K562 (cell line): Measurements from ENCODE around the gene PGAM2. TPM values are rescaled to one million over a fixed set of nuclear protein-coding genes. Genes with fewer than 3 reads are reported as not detected.

ENCODE experiments used
- C11orf30 ChIP-seq: fragments of 450-650 bp; IDR thresholded peaks from 2 replicates; pipeline ENCODE4 v1.6.1; 2016; ENCODE audit warnings: low read depth, mild to moderate bottlenecking
- CHD1 ChIP-seq: fragments of 200-600 bp; sonication (generic); IDR thresholded peaks from one replicate; pipeline ENCODE4 v1.6.1; 2012; ENCODE audit warnings: mild to moderate bottlenecking, moderate library complexity, low read length, inconsistent platforms
- COPS2 ChIP-seq: fragments of 450-650 bp; conservative IDR thresholded peaks from 2 replicates; pipeline ENCODE4 v1.6.1; 2016; ENCODE audit warnings: mild to moderate bottlenecking, moderate library complexity
- CTBP1 ChIP-seq: fragments of 450-650 bp; IDR thresholded peaks from 2 replicates; pipeline ENCODE4 v1.6.1; 2016; ENCODE audit warnings: borderline replicate concordance
- EGR1 ChIP-seq: fragments of 450-650 bp; conservative IDR thresholded peaks from 2 replicates; pipeline ENCODE4 v1.6.1; 2017; ENCODE audit warnings: mild to moderate bottlenecking
- GATAD2A ChIP-seq: fragments of 450-650 bp; IDR thresholded peaks from 2 replicates; pipeline ENCODE4 v1.6.1; 2017
- GATAD2B ChIP-seq: fragments of 450-650 bp; IDR thresholded peaks from 2 replicates; pipeline ENCODE4 v1.6.1; 2017; ENCODE audit warnings: mild to moderate bottlenecking, borderline replicate concordance
- HOXB6 ChIP-seq: fragments of 250-450 bp; sonication (Bioruptor Pico); IDR thresholded peaks from 2 replicates; pipeline ENCODE4 v1.5.1; 2022; ENCODE audit warnings: mild to moderate bottlenecking, borderline replicate concordance
- LCOR ChIP-seq: sonication (generic); formaldehyde crosslinking; IDR thresholded peaks from 2 replicates; pipeline ENCODE4 v1.8.0; 2022; ENCODE audit warnings: mild to moderate bottlenecking, missing genetic modification reagents
- MAZ ChIP-seq, 2 experiments: fragments of 450-650 bp in 1 of 2; sonication (generic) in 1 of 2; formaldehyde crosslinking; IDR thresholded peaks in 1 of 2; conservative IDR thresholded peaks in 1 of 2; 2 replicates each; pipeline versions ENCODE4 v1.4.0 to v1.5.0; 2020; ENCODE audit warnings: mild to moderate bottlenecking in 1 of 2, missing genetic modification reagents in 1 of 2
- MIER1 ChIP-seq: fragments of 450-650 bp; IDR thresholded peaks from 2 replicates; pipeline ENCODE4 v1.6.1; 2016; ENCODE audit warnings: antibody characterized with exemption, mild to moderate bottlenecking, low read depth
- POLR2H ChIP-seq: IDR thresholded peaks from 2 replicates; pipeline ENCODE4 v1.6.1; 2016; ENCODE audit warnings: missing genetic modification characterization, low read depth, mild to moderate bottlenecking, control low read depth, missing compliant biosample characterization, moderate library complexity
- RBFOX2 ChIP-seq: fragments of 200-400 bp; formaldehyde crosslinking; IDR thresholded peaks from 2 replicates; pipeline ENCODE4 v1.6.1; 2017; ENCODE audit warnings: low read depth, mild to moderate bottlenecking, low read length, moderate library complexity
- RBM14 ChIP-seq: fragments of 200-400 bp; formaldehyde crosslinking; IDR thresholded peaks from 2 replicates; pipeline ENCODE4 v1.6.1; 2018; ENCODE audit warnings: low read depth, mild to moderate bottlenecking, low read length, moderate library complexity, borderline replicate concordance; ENCODE audit not compliant: insufficient read depth
- SIX5 ChIP-seq, 2 experiments: IDR thresholded peaks; 2 replicates each; pipeline ENCODE4 v1.6.1; 2011; ENCODE audit warnings: low read length in 2 of 2, borderline replicate concordance in 1 of 2, low read depth in 1 of 2, mild to moderate bottlenecking in 1 of 2, moderate library complexity in 1 of 2; ENCODE audit not compliant: insufficient read depth in 1 of 2
- SMARCE1 ChIP-seq: fragments of 450-650 bp; IDR thresholded peaks from 2 replicates; pipeline ENCODE4 v1.7.1; 2016; ENCODE audit warnings: mild to moderate bottlenecking
- SUPT5H ChIP-seq: fragments of 450-650 bp; IDR thresholded peaks from 2 replicates; pipeline ENCODE4 v1.6.1; 2016
- ZNF695 ChIP-seq: fragments of 450-650 bp; formaldehyde crosslinking; IDR thresholded peaks from 2 replicates; pipeline ENCODE4 v1.4.0; 2020; ENCODE audit warnings: mild to moderate bottlenecking, moderate library complexity
- ZNF699 ChIP-seq: fragments of 250-450 bp; sonication (Bioruptor Pico); IDR thresholded peaks from 2 replicates; pipeline ENCODE4 v1.8.0; 2021; ENCODE audit warnings: mild to moderate bottlenecking, moderate library complexity; ENCODE audit not compliant: insufficient replicate concordance
- polyA plus RNA-seq, 8 experiments: library from polyadenylated mRNA; depleted of rRNA in 4 of 8; stranded (reverse) in 5 of 8; unstranded in 3 of 8; fragments of >200 nt; fragmentation: Nextera tagmentation in 2 of 8; fragmentation: Illumina TruSeq in 1 of 8; extraction: Ambion mirVana in 2 of 8; extraction: Trizol in 1 of 8; gene quantifications; 2 replicates each; pipeline versions ENCODE4 v1.2.1 to v1.2.3, GENCODE V29; 2011 to 2014; ENCODE audit warnings: inconsistent platforms in 1 of 8, missing spikeins in 1 of 8
- total RNA-seq, 7 experiments: library from RNA; depleted of rRNA in 6 of 7; stranded (reverse); fragments of >200 nt in 6 of 7; fragmentation: Illumina TruSeq in 2 of 7; extraction: Trizol in 2 of 7; gene quantifications; 2 replicates each; pipeline versions ENCODE4 v1.2.1 to v1.2.3, GENCODE V29; 2011 to 2021; ENCODE audit warnings: low replicate concordance in 1 of 7
- TF ChIP-seq, protein P1 (sequence below): sonication (generic); formaldehyde crosslinking; IDR thresholded peaks from 2 replicates; pipeline ENCODE4 v1.8.0; 2022; ENCODE audit warnings: missing genetic modification reagents, mild to moderate bottlenecking, moderate library complexity, borderline replicate concordance
- TF ChIP-seq, protein P2 (sequence below), 2 experiments: fragments of 450-650 bp; conservative IDR thresholded peaks; 2 replicates each; pipeline ENCODE4 v1.6.1; 2017; ENCODE audit warnings: mild to moderate bottlenecking in 2 of 2, moderate library complexity in 2 of 2
- TF ChIP-seq, protein P3 (sequence below): fragments of 200-800 bp; sonication (Bioruptor generic); IDR thresholded peaks from 2 replicates; pipeline ENCODE4 v1.6.1; 2017; ENCODE audit warnings: missing genetic modification characterization, missing compliant biosample characterization
- TF ChIP-seq, protein P4 (sequence below): sonication (generic); formaldehyde crosslinking; IDR thresholded peaks from 2 replicates; pipeline ENCODE4 v1.4.0; 2020; ENCODE audit warnings: mild to moderate bottlenecking, missing genetic modification reagents

PGAM2 gene
- total and polyA plus RNA-seq, 9 of the 15 experiments (the other 6 are each of a cell fraction or from before 2014, with no cell fraction given), result not detected

DNA sequence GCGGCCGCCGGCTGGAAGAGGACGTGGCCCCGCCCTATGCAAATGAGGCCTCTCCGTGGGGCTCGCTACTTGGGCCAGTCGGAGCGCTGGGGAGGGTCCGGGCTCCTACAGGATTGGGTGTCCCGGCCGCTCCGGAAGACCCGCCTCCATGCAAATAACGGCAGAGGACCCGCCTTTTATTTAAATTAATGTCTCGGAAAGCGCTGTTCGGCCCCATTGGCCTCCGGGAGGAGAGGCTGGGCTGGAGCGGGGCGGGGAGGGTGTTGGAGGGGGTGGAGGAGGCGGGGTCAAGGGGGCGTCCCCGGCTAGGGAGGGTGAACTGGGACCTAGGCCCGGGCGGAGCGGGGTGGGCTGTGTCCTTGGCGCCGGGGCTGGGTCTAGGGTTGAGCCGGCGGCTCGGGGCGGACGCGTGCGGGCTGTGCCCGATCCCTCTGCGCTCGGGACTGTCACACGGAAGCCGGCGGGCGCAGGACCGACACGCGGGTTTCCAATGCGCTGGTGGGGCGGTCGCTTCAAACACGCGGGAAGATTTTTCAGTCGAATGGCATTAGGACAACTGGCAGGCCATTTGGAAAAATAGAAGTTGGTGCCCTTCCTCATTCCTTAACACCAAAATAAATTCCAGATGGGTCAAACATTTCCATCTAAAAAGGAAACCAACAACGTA lies 17.3 kb upstream of the PGAM2 start (continued):
- TF ChIP-seq GATAD2B, result peak; percentile 38; the same call in 1 of the 2 replicates
- no peak for TF ChIP-seq HOXB6 (CRISPR knock-in tag)
- TF ChIP-seq, protein P1, sequence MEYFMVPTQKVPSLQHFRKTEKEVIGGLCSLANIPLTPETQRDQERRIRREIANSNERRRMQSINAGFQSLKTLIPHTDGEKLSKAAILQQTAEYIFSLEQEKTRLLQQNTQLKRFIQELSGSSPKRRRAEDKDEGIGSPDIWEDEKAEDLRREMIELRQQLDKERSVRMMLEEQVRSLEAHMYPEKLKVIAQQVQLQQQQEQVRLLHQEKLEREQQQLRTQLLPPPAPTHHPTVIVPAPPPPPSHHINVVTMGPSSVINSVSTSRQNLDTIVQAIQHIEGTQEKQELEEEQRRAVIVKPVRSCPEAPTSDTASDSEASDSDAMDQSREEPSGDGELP (CRISPR knock-in tag), result 0 out of 2 replicates have a peak, but pooled peaks have one; percentile 3
- TF ChIP-seq RBM14, result no peak
- 0 out of 2 replicates have a peak, but pooled peaks have one; percentile 55 for TF ChIP-seq MIER1
- 0 out of 2 replicates have a peak, but pooled peaks have one; percentile 53 for TF ChIP-seq GATAD2A
- no peak for TF ChIP-seq ZNF699
- TF ChIP-seq, protein P2, sequence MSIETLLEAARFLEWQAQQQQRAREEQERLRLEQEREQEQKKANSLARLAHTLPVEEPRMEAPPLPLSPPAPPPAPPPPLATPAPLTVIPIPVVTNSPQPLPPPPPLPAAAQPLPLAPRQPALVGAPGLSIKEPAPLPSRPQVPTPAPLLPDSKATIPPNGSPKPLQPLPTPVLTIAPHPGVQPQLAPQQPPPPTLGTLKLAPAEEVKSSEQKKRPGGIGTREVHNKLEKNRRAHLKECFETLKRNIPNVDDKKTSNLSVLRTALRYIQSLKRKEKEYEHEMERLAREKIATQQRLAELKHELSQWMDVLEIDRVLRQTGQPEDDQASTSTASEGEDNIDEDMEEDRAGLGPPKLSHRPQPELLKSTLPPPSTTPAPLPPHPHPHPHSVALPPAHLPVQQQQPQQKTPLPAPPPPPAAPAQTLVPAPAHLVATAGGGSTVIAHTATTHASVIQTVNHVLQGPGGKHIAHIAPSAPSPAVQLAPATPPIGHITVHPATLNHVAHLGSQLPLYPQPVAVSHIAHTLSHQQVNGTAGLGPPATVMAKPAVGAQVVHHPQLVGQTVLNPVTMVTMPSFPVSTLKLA (conservative IDR thresholded peaks at IDR 0.05), result peak in 1 of 2 experiments; percentile 48; a peak in 3 of 4 replicates
- TF ChIP-seq RBFOX2, result peak; percentile 71
- TF ChIP-seq, protein P3, sequence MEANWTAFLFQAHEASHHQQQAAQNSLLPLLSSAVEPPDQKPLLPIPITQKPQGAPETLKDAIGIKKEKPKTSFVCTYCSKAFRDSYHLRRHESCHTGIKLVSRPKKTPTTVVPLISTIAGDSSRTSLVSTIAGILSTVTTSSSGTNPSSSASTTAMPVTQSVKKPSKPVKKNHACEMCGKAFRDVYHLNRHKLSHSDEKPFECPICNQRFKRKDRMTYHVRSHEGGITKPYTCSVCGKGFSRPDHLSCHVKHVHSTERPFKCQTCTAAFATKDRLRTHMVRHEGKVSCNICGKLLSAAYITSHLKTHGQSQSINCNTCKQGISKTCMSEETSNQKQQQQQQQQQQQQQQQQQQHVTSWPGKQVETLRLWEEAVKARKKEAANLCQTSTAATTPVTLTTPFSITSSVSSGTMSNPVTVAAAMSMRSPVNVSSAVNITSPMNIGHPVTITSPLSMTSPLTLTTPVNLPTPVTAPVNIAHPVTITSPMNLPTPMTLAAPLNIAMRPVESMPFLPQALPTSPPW (CRISPR knock-in tag), result peak; percentile 94
- TF ChIP-seq MAZ (CRISPR knock-in tag; conservative IDR thresholded peaks at IDR 0.05 in 1 of 2, IDR thresholded peaks at IDR 0.05 in 1 of 2), result peak in 1 of 2 experiments; percentile 34; a peak in 2 of 4 replicates
- no peak for TF ChIP-seq C11orf30
- TF ChIP-seq POLR2H (tag), result no peak; the same call in 1 of the 2 replicates
- TF ChIP-seq SMARCE1, result no peak
- no peak for TF ChIP-seq CHD1
- TF ChIP-seq CTBP1, result no peak
- peak; percentile 82 for TF ChIP-seq EGR1
- TF ChIP-seq LCOR (CRISPR knock-in tag), result 0 out of 2 replicates have a peak, but pooled peaks have one; percentile 9
- TF ChIP-seq COPS2, result no peak
- no peak for TF ChIP-seq SIX5 (IDR thresholded peaks at IDR 0.05; ENCODE audit: borderline replicate concordance in 1 of 2, insufficient read depth in 1 of 2, low read depth in 1 of 2, low read length in 2 of 2)
- TF ChIP-seq, protein P4, sequence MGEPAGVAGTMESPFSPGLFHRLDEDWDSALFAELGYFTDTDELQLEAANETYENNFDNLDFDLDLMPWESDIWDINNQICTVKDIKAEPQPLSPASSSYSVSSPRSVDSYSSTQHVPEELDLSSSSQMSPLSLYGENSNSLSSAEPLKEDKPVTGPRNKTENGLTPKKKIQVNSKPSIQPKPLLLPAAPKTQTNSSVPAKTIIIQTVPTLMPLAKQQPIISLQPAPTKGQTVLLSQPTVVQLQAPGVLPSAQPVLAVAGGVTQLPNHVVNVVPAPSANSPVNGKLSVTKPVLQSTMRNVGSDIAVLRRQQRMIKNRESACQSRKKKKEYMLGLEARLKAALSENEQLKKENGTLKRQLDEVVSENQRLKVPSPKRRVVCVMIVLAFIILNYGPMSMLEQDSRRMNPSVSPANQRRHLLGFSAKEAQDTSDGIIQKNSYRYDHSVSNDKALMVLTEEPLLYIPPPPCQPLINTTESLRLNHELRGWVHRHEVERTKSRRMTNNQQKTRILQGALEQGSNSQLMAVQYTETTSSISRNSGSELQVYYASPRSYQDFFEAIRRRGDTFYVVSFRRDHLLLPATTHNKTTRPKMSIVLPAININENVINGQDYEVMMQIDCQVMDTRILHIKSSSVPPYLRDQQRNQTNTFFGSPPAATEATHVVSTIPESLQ (CRISPR knock-in tag), result no peak
- no peak for TF ChIP-seq ZNF695 (CRISPR knock-in tag)
- peak; percentile 51; the same call in 1 of the 2 replicates for TF ChIP-seq SUPT5H
